Activated CD4-positive, CD25-positive, alpha-beta regulatory T cell treated with anti-CD3 and anti-CD28 coated beads, Interleukin-2, amount 50 U/mL, for 24 hours (primary cell): Measurements from ENCODE around the gene ATP2A2.
"Not testable (repeated sequence)": the region's sequence is repeated elsewhere in the genome, so short reads cannot be mapped to it uniquely, and the experiment has no call there.

Source experiments
- ATAC-seq, 2 donors: fragments of 150-1000 bp; cut with Tn5 transposase; one replicate each; pipeline ENCODE4 v1.10.0; 2021; ENCODE audit warnings: mild to moderate bottlenecking in 1 of 2, moderate library complexity in 1 of 2

Gene ATP2A2

DNA sequence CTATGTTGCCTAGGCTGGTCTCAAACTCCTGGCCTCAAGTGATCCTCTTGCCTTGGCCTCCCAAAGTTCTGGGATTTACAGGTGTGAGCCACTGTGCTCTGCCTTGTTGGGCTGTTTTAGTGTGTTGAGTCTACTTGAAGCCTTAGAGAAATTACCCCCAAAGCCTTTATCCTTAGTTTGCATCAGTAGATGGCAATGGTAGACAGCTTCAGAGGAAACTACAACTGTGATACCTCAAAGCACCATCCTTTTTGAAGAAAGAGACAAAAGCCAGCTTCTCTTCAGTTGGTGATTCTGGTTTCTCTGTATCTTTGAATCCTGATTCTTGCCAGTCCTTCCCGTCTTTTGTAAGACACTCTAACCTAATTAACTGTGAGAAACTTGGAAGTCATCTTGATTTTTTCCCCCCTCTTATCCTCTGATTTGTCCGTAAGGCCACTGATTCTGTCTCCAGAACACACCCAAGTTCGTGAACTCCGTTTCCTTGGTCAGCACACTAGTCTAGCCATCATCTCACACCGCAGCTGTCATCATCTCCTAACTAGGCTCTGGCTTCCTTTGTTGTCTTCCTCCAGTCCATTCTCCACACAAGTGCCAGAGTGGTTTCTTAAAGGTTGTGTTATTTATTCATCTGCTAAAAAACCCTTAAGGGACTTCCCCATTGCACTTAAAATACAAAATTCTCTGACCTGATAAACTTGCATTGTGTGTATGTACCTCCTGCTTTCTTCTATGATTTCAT, 20.2 kb downstream of the ATP2A2 start:
- ATAC-seq, result peak in 1 of 2 donors; percentile 38

DNA sequence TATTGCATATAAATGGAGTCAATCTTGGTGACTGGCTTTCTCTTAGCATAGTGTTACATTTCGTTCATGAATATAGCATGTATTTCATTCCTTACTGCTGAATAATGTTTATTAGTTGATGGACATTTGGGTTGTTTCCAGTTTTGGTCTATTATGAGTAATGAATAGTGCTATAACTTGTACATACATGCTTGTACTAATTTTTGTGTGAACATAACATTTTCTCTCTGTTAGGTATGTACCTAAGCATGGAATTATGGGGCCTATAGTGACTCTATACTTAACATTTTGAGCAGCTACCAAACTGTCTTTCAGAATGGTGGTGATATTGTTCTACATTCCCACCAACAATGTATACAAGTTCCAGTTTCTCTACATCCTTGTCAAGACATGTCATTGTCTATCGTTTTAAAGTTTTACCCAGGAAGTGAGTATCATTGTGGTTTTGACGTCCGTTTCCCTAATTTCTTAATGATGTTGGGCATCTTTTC, 23.1 kb downstream of the ATP2A2 start:
- ATAC-seq, result no peak

DNA sequence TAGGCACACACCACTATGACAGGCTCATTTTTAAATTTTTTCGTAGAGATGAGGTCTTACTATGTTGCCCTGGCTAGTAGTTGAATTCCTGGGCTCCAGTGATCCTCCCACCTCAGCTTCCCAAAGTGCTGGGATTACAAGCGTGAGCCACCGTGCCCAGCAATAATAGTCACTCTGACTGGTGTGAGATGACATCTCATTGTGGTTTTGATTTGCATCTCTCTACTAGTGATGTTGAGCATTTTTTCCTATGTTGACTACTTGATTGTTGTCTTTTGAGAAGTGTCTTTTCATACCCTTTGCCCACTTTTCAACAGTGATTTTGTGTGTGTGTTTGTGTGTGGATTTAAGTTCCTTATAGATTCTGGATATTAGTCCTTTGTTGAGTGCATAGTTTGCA, 26.3 kb downstream of the ATP2A2 start:
- peak in 1 of 2 donors; percentile 73 for ATAC-seq

DNA sequence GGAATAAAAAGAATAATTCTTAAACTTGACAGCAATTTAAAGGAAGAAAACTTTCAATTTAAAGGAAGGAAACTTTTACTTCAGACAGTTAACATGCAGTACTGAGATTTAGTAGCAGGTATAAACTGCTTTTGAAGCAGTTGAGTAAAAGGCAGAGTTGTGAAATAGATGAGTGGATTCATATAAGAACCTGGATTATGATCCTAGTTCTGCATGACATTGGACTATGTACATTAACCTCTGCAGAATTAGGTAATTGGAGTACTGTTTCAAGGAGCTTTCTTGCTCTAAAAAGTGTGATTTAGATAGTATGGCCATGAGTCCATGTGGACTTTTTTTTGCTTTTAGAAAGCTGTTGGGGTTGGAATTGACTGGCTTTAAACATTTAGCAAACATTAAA, 29.7 kb downstream of the ATP2A2 start:
- ATAC-seq, result no peak

DNA sequence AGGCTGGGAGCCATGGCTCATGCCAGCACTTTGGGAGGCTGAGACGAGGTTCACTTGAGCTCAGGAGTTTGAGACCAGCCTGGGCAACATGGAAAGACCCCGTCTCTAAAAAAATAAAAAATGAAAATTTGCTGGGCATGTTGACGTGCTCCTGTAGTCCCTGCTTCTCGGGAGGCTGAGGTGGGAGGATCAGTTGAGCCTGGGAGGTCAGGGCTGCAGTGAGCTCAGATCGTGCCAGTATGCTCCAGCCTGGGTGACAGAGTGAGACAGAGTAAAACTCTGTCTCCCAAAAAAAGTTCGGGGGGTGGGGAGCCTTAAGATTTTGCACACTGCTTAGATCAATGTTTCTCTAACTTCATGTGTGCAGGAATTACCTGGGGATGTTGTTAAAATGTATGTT, 30.9 kb downstream of the ATP2A2 start:
- ATAC-seq, result no peak

DNA sequence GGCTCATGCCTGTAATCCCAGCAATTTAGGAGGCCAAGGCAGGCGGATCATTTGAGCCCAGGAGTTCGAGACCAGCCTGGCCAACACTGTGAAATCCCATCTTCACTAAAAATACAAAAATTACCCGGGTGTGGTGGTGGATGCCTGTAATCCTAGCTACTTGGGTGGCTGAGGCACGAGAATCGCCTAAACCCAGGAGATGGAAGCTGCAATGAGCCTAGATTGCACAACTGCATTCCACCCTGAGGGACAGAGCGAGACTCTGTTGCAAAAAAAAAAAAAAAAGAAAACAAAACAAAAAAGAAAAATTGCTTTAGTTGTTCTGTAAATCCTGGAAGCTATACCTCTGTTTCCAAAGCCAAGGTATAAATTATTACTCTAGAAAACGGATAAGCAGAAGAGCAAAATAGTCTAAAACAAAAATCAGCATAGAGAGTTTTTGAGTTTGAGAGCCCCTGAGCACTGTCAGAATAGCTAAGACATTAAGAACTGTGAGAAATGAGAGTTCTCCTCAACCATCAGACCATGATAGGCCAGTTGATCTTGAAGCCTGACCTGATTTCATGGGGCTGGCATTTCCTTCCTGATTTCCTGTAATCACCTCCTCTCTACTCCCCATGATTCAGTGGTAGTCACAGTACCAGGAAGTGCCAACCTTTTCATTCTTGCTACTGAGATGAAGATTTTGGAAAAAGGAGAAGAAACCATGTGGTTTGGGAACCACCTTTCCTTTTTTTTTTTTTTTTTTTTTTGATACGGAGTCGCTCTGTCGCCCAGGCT, 31.7 kb downstream of the ATP2A2 start:
- ATAC-seq, result peak; percentile 22 to 41

DNA sequence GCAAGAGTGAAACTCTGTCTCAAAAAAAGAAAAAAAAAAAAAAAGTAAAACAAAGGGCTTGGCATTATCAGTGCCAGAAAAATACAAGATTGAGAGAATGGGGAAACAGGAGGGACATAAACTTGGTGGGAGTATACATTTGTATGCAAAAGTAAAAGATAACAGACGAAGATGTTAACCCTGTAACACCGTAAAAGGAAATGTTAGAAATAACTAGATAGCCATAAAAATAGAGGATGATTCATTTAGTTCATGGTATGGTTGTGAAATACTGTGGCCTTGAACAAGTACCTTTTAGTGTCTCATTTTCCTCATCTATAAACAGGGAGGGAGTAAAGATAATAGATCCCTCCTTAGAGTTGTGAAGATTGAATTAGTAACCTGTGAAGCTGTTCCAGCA, 33.3 kb downstream of the ATP2A2 start:
- peak; percentile 77 to 79 for ATAC-seq

DNA sequence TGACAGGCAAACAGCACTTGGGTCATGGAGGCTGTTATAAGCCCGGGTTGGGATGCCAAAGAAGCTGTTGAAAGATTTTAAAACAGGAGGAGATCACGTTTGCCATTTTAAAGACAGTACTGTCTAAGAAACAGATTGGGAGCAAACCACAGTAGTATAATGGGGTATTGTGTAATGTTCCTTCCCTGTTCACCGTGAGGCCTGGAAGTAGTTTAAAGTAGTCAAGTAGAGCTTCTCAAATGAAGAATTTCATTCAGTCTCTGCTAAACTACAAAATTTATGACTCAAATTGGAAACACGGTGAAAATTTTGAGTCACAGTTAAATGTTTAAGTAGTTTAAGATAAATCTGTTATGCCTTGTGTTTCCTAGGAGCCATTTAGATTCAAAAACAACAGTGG, 35.8 kb downstream of the ATP2A2 start:
- peak; percentile 51 to 56 for ATAC-seq

DNA sequence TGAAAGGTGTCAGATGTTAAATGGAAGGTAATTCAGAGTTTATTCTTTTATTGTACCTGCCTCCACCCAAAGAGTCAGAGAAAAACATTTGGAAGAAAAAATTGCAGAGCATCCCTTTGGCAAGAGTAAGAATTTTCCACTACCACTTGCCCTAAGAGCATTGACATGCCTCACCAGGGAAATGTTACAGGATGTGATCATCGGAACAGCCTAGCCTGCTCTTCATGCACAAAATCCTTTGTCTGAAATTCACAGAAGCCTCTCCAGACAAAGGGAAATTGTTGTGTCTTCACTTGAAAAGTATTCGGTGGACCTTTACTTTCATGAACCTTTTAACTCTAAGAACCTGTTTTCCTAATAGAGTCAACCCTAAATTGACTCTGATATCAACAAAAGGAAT, 36.9 kb downstream of the ATP2A2 start:
- ATAC-seq, result no peak

DNA sequence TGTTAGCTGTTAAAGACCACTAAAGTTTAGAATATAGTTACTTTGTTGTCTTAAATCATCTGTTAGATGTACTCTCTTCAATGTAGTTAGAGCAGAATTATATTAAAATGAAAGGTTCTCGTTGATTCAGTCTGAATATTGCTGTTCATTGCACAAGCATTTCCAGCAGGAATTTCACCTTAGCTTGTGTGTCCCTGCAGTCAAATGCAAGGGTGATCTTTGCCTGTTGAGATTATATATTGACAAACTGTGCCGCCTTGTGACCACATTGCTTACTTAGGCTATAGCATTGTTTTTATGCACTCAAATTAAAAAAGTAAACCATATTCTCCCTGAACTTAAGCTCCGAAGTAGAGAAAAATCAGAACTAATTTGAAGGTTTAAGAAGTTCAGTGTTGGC, 39.5 kb downstream of the ATP2A2 start:
- ATAC-seq, result no peak

DNA sequence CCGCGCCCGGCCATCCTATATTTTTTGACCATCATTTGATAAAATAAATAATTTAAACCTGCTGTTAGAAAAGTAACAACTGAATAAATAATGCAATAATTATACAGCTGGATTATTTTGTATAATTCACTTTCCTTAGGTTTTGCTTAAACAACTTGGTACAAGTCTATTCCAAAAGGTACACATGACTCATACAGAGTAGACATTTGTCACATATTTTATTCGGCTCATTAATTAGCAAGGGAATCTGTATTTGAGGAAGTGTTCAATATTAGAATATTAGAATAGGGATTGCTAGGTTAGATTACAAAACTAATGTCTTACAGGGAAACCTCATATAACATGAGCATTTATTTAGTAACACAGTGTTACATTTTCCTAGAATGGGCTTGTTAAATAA, 48.7 kb downstream of the ATP2A2 start:
- ATAC-seq, result no peak

DNA sequence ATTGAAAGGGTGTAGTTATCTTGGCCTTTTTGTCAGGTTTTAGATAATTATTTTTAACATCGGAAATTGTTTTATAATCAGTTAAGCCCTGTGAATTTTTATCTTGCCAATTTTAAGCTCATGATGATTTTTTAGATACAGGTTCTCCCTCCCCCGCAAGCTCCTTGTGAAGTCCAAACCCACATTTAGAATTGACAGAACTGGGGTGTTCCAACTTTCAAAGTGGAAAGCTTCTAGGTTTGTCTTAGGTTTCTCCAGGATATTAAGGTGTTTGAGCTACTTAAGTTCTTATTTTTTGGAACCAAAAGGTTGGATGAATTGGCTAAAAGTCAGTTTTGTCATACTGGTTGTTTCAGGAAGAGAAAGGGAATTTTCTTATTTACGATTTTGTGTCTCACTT, 49.1 kb downstream of the ATP2A2 start:
- ATAC-seq, result no peak

DNA sequence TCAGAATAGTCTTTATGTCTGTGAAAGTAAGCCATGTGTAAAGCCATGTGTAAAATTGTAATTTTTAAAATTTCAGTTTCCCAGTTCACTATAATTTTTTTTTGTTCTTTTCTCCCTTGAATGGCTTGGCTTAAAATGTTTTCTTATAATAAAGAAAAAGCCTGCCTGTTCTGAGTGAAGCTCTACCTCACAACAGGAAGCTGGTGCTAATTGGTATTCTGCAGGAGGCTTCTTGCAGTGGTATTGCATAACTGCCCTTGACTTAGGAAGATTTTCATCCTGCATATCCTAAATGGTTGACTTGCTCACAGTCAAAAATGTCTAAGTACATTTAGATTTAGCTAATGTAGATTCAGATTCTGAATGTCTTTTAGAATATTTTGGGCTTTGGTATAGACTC, 49.5 kb downstream of the ATP2A2 start:
- no peak for ATAC-seq

DNA sequence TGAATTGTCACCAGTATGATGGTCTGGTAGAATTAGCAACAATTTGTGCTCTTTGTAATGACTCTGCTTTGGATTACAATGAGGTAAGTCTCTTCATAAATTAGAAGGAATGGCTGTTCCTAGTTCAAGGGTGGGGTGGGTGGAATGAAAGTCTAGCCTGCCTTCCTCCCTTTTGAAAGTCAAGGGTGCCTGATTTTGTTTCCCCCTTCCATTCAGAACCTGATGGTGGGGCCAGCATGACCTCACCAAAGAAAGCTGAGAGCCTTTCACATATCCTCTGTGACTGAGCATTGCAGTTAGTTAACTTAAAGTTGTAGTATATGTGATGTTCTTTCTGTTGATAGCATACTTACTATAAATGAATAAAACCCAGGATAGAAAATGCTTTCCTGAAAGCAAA, 52.2 kb downstream of the ATP2A2 start:
- no peak for ATAC-seq

DNA sequence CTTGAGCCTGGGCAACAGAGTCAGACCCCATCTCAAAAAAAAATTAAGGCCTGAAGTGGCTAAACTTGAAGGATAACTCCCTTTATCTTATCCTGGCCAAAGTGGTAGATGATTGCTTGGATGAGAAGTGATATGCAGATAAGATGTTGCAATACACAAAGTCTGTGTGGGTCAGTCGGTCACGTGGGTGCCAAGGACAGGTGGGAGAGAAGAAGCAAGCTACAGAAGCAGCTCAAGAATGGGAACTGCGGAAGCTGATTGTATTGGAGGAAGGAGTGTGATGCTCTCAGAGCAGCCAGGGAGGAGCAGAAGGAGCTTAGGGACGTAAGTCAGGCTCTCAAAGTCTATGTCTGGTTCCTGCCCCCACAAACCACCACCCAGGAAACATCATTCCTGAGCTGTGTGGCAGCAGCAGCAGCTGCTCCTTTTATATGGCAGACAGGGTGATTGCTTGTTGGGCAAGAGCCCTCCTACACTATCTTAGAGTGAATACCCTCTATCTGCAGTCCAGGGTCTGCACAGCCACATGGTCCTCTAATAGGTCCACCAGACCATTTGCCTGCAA, 54.5 kb downstream of the ATP2A2 start:
- no peak for ATAC-seq

DNA sequence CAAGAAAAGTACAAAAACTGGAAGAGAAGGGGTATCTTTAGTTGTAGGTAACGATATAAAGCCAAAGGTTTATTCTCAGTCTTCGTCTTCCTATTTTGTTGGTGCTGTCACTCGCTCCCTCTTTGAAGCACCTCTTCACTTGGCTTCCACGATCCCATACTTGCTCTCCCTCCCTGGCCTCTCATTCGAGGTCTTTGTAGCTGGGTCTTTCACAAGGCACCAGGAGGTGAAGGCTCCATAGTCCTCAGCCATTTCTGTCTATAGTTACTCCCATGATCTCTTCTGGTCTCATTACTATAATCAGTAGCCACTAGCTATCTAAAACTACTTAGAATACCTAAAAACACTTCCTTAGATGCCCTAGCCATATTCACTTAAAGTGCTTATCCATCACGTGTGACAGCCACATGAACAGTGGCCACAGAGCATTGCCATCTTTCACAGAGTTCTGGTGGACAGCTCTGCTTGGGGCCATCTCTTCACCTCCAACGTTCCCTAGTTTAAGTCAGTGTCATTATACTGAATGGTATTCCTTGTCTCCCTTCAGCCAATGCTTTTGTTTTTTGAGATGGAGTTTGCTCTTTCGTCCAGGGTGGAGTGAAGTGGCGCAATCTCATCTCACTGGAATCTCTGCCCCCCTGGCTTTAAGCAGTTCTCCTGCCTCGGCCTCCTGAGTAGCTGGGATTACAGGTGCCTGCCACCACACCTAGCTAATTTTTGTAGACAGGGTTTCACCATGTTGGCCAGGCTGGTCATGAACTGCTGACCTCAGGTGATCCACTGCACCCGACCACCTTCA, 57.1 kb downstream of the ATP2A2 start:
- ATAC-seq, result no peak

DNA sequence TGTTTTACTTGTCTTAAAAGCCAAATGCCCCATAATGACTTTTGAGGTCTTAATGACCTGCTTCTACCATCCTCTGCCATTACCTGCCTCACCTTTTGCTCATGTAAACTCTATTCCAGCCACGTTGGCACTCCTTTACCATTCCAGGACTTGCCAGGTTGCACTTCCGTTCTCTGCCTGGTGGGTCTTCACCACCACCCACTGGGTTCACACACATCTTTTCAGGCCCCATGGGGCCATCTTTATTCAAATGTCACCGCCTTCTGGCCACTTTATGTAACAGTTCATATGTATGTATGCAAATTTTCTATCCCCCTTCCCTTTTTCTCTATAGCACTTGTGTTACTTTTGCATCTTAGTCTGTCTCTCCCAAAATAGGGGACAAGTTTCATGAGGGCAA, 57.7 kb downstream of the ATP2A2 start:
- ATAC-seq, result no peak

DNA sequence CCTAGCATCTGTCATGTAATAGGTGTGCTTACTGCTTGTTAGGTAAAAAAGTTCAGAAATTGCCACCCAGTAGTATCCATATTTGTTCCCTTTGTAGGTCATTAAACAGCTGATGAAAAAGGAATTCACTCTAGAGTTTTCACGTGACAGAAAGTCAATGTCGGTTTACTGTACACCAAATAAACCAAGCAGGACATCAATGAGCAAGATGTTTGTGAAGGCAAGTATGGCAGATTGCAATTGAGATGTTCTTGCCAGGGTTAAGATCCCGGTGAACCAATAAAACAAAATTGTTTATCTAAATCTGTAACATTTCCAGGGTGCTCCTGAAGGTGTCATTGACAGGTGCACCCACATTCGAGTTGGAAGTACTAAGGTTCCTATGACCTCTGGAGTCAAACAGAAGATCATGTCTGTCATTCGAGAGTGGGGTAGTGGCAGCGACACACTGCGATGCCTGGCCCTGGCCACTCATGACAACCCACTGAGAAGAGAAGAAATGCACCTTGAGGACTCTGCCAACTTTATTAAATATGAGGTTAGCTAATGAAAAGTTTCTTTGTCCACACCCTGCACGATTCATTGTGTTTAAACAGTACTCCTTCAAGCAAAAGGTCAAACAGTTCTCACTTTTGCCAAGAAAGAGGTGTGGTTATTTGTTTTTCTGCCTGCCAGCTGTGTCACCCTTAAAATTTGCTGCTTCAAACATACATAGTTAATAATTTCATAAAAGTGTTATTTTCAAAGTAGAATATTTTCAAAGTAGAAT, 58.3 kb downstream of the ATP2A2 start:
- ATAC-seq, result no peak

DNA sequence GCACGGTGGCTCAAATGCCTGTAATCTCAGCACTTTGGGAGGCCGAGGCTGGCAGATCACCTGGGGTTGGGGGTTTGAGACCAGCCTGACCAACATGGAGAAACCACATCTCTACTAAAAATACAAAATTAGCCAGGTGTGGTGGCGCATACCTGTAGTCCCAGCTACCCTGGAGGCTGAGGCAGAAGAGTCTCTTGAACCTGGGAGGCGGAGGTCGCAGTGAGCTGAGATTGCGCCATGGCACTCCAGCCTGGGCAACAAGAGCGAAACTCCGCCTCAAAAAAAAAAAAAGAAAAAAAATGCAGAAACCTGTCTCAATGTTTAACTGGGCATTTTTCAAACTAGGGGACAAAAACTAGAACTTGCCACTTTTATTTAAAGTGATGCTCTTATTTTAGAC, 59.2 kb downstream of the ATP2A2 start:
- ATAC-seq, result not testable (repeated sequence)

DNA sequence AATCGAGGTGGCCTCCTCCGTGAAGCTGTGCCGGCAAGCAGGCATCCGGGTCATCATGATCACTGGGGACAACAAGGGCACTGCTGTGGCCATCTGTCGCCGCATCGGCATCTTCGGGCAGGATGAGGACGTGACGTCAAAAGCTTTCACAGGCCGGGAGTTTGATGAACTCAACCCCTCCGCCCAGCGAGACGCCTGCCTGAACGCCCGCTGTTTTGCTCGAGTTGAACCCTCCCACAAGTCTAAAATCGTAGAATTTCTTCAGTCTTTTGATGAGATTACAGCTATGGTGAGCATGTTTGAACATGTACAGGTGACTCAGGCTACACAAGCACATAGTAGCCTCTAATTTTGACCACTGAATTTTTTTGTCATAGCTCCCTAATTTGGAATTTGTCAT, 59.7 kb downstream of the ATP2A2 start:
- ATAC-seq, result no peak

DNA sequence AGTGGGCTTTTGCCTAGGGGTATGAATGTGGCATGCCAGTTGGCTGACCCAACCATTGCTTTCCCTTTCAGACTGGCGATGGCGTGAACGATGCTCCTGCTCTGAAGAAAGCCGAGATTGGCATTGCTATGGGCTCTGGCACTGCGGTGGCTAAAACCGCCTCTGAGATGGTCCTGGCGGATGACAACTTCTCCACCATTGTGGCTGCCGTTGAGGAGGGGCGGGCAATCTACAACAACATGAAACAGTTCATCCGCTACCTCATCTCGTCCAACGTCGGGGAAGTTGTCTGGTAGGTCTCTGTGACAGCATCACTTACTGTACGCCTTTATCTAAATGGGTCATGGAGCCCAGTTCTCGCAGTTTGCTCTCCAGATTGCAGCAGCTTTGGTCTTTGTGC, 61.1 kb downstream of the ATP2A2 start:
- no peak for ATAC-seq

DNA sequence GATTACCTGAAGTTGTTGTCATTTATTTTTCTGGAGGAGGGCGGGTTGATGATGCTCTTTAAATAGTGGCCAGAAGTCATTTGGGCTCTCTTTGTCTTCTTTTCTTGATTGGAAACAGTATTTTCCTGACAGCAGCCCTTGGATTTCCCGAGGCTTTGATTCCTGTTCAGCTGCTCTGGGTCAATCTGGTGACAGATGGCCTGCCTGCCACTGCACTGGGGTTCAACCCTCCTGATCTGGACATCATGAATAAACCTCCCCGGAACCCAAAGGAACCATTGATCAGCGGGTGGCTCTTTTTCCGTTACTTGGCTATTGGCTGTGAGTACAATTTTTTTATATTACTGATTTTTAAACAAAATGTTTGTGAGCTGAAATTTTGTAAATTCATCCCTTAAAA, 62.1 kb downstream of the ATP2A2 start:
- no peak for ATAC-seq
